Central memory CD8-positive, alpha-beta T cell (primary cell): ENCODE results near the gene TREM1.

ENCODE experiments used
- ATAC-seq: fragments of 150-1000 bp; cut with Tn5 transposase; replicated peaks from 2 replicates; pipeline ENCODE4 v1.10.0; 2022; ENCODE audit warnings: mild to moderate bottlenecking, moderate FRiP score, moderate number of reproducible peaks; ENCODE audit not compliant: poor library complexity, severe bottlenecking; ENCODE audit errors: extremely low read depth
- DNase-seq, 2 donors: peaks; one replicate each; pipeline ENCODE4 v3.0.0; 2021; ENCODE audit warnings: low spot score in 2 of 2
- H3K27ac Mint-ChIP-seq: one replicate; pipeline ENCODE4 v1.8.0; 2022; ENCODE audit warnings: low read depth, mild to moderate bottlenecking, moderate library complexity, mixed read lengths
- H3K27me3 Mint-ChIP-seq: one replicate; pipeline ENCODE4 v1.8.0; 2022; ENCODE audit warnings: mixed read lengths
- H3K36me3 Mint-ChIP-seq: one replicate; pipeline ENCODE4 v1.8.0; 2022; ENCODE audit warnings: mild to moderate bottlenecking, moderate library complexity, mixed read lengths; ENCODE audit not compliant: insufficient read depth
- H3K4me1 Mint-ChIP-seq: one replicate; pipeline ENCODE4 v1.8.0; 2022; ENCODE audit warnings: mixed read lengths
- H3K4me3 Mint-ChIP-seq: one replicate; pipeline ENCODE4 v1.8.0; 2022; ENCODE audit warnings: mild to moderate bottlenecking, moderate library complexity, mixed read lengths
- H3K9me3 Mint-ChIP-seq: one replicate; pipeline ENCODE4 v1.8.0; 2022; ENCODE audit warnings: mixed read lengths

The TREM1 gene

DNA sequence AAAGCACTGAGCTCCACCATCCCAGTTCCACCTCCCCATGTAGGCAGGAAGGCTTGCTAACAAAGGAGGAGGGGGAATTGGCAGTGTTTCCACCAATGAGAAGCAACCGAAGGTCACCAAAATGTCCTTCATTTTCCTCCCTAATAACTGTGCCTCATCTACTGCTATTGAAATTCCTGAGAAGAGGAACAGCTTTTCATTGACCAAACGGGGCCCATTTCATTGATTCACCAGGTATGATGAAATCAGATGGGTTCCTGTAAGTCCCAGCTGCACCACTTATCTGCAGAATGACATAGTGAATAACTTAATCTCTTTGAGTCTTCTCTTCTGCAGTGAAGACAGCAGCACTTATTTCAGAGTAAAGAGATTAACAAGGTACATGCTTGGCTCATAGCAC, 17.3 kb downstream of the TREM1 start:
- H3K4me3 Mint-ChIP-seq, result no peak overlapping the region
- ATAC-seq (no peak), DNase-seq (no peak)
- no peak overlapping the region for H3K27ac Mint-ChIP-seq
- H3K27me3 Mint-ChIP-seq, result no peaks in the 10 kb centered on the region
- H3K36me3 Mint-ChIP-seq, result no peaks in the 10 kb centered on the region
- peaks cover 10% of the 10 kb centered on the region for H3K4me1 Mint-ChIP-seq
- no peaks in the 10 kb centered on the region for H3K9me3 Mint-ChIP-seq

DNA sequence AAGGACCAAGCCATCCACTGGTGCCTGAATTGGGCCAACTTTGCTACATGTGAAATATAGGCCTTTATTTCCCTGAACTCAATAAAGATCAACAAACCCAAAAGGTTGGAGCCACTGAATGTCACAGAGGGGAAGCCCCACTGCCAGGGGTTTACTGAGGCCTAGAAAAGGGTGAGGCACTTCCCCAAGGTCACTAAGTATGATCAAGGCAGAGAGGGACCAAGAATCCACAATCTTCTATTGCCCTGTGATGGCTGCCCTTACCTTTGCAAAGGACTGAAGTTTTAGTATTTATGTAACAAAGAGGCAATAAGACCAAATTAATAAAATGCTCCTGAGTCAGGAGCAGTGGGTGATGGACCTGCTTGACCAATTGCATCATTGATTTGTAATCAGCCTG, 18.0 kb downstream of the TREM1 start:
- DNase-seq (no peak), ATAC-seq (no peak)
- Mint-ChIP-seq H3K4me3 (no peak overlapping the region), H3K27ac (no peak overlapping the region), H3K9me3 (no peaks in the 10 kb centered on the region), H3K27me3 (no peaks in the 10 kb centered on the region), H3K36me3 (no peaks in the 10 kb centered on the region), H3K4me1 (peaks cover 10% of the 10 kb centered on the region)

DNA sequence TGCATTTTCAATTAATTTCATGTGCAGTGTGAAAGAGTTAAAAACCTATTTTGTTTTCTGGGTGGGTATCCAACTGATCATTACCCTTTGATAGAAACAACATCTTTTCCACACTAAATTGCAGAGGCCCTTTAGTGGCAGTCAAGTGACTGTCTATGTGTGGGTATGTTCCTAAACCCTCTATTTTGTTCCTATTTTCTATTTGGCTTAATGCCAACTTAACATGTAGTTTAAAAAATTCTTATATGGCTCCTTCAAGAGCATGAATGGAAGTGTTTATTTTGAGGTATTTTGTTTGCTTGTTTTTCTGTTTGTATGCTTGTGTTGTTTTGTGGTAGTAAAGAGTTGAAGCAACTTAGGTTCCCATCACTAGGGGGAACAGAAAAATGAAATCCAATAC, 19.9 kb downstream of the TREM1 start:
- DNase-seq (no peak), ATAC-seq (no peak)
- peaks cover 6% of the 10 kb centered on the region for H3K9me3 Mint-ChIP-seq
- H3K4me1 Mint-ChIP-seq, result peaks cover under 1% of the 10 kb centered on the region
- H3K27me3 Mint-ChIP-seq, result no peaks in the 10 kb centered on the region
- H3K27ac Mint-ChIP-seq, result no peak overlapping the region
- no peaks in the 10 kb centered on the region for H3K36me3 Mint-ChIP-seq
- no peak overlapping the region for H3K4me3 Mint-ChIP-seq

DNA sequence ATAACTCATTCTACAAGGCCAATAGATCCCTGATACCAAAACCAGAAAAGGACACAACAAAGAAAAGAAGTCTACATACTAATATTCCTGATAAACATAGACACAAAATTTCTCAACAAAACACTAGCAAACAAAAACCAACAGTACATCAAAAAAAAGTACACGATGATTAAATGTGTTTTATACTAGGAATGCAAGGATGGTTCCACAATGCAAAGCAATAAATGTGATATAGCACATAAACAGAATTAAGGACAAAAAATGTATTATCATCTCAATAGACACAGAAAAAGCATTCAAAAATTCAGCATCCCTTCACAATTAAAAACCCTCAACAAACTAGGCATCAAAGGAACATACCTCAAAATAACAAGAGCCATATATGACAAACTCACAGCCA, 23.2 kb downstream of the TREM1 start:
- no peak overlapping the region for H3K27ac Mint-ChIP-seq
- H3K27me3 Mint-ChIP-seq, result peaks cover 9% of the 10 kb centered on the region
- H3K4me3 Mint-ChIP-seq, result no peak overlapping the region
- H3K36me3 Mint-ChIP-seq, result no peaks in the 10 kb centered on the region
- ATAC-seq (no peak), DNase-seq (no peak)
- peaks cover 6% of the 10 kb centered on the region for H3K9me3 Mint-ChIP-seq
- no peaks in the 10 kb centered on the region for H3K4me1 Mint-ChIP-seq

DNA sequence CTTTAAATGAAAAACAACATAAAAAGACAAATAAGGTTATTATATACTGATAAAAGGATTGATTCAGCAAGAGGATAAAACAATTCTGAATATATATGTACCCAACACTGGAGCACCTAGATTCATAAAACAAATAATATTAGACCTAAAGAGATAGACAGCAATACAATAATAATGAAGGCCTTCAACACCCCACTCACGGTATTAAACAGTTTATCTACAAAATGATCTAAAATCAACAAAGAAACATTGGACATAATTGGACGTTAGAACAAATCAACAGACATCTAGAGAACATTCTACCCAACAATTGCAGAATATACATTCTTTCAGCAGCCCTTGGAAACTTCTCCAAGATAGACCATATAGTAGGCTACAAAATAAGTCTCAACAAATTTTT, 24.1 kb downstream of the TREM1 start:
- Mint-ChIP-seq H3K9me3 (peaks cover 6% of the 10 kb centered on the region), H3K27me3 (peaks cover 9% of the 10 kb centered on the region), H3K4me3 (no peak overlapping the region), H3K36me3 (no peaks in the 10 kb centered on the region), H3K4me1 (no peaks in the 10 kb centered on the region), H3K27ac (no peak overlapping the region)
- DNase-seq (no peak), ATAC-seq (no peak)

DNA sequence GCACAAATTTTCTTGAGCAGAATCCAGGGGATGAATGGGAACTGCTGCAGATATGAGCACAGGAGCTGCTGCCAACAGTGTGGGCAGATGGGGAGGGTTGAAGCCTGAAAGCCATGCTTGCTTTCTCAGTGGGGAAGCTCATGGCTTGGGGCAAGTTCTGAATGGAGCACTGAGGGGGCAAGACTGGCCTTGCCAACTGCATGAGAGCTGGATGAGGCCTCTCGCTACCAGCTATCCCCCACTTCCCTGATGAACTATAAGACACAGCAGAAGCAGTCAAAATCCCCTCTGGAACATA, 28.3 kb downstream of the TREM1 start:
- H3K4me1 Mint-ChIP-seq, result peaks cover 8% of the 10 kb centered on the region
- H3K27ac Mint-ChIP-seq, result no peak overlapping the region
- H3K4me3 Mint-ChIP-seq, result no peak overlapping the region
- H3K27me3 Mint-ChIP-seq, result peaks cover 9% of the 10 kb centered on the region
- H3K9me3 Mint-ChIP-seq, result peaks cover 6% of the 10 kb centered on the region
- ATAC-seq, result no peak
- DNase-seq, result no peak
- H3K36me3 Mint-ChIP-seq, result no peaks in the 10 kb centered on the region

DNA sequence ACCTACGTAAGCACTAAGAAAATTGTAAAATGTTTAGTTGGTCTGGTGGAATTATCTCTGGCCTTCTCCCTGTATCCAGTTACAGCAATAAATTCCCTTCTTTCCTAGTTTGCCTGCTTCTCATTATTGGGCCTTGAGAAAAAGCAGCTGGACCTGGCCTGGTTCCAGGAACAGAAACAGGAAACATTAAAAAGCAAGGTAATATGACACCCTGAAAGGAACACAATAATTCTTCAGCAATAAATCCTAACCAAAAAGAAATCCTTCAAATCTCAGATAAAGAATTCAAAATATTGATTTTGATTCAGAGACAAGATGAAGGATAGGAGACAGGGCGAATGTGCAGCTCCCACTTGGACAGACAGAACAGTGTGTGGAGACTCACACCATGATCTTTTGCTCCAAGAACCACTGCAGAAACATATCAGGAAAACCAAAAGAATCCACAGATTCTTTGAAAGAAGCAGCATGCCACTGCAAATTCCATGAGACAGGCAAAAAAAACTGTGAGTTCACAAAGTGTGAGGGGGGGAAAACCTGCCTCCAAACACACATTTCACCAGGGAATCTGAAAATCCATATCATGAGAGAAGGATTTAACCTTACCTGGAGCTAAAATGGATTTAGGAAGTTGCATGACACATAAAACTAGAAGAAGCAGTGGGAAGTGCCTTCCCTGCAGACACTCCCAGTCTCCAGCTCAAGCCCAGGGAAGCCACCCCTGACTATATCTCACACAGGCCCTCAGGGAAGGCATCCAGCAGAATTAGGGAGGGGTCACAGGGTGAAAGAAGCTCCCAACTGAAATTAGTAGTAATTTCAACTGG, 28.9 kb downstream of the TREM1 start:
- Mint-ChIP-seq H3K27me3 (peaks cover 9% of the 10 kb centered on the region), H3K36me3 (no peaks in the 10 kb centered on the region), H3K27ac (no peak overlapping the region), H3K4me3 (no peak overlapping the region), H3K9me3 (peaks cover 6% of the 10 kb centered on the region), H3K4me1 (peaks cover 8% of the 10 kb centered on the region)
- no peak for DNase-seq
- no peak for ATAC-seq

DNA sequence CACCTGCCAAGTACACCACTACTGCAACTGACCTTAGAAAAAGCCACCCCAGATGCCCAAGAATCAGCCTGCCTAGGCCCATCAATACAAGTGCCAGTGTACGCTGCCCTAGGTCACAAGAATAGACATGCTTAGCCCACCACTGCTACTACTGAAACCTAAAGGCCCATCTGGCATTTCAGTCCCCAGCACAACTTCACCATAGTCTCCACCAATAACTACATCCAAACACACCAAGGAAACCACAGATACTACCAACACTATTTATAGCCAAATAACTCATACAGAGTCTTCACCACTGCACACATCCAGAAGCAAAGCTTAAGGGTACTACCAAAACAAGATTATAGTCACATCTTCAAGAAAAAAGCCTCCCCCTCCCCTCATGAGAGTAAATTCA, 30.1 kb downstream of the TREM1 start:
- Mint-ChIP-seq H3K27ac (no peak overlapping the region), H3K36me3 (no peaks in the 10 kb centered on the region), H3K4me3 (no peak overlapping the region), H3K4me1 (peaks cover 8% of the 10 kb centered on the region), H3K27me3 (peaks cover 9% of the 10 kb centered on the region), H3K9me3 (no peaks in the 10 kb centered on the region)
- DNase-seq (no peak), ATAC-seq (no peak)

DNA sequence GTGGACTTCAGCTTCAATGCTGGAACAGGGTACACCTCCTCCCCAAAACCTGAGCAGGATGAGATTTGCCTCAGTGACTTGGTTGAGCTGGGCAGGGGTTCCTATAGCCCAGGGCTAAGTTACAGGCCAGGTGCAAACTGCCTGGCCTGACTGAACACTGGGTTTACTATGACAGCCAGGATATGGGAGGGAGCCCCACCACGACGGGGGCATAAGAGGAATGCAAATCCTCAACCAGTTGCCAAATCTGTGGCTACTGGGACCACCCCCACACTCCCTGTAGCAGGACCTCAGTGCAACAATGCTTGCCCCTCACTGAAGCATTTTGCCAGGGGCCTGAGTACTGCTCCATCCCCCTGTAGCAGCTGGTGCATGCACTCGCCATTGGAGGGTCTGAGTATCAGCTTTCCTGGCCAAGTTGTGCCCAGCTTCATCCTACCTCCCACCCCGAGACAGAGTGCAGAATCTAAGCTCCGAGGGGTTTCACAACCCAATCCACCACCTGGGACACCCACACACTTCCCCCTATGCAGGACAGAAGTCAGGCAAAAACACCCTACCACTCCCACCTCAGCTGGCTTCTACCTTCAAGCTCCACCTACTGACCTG, 30.7 kb downstream of the TREM1 start:
- H3K36me3 Mint-ChIP-seq, result no peaks in the 10 kb centered on the region
- H3K9me3 Mint-ChIP-seq, result no peaks in the 10 kb centered on the region
- DNase-seq (no peak), ATAC-seq (no peak)
- no peak overlapping the region for H3K27ac Mint-ChIP-seq
- H3K27me3 Mint-ChIP-seq, result peaks cover 9% of the 10 kb centered on the region
- no peak overlapping the region for H3K4me3 Mint-ChIP-seq
- H3K4me1 Mint-ChIP-seq, result peaks cover 8% of the 10 kb centered on the region

DNA sequence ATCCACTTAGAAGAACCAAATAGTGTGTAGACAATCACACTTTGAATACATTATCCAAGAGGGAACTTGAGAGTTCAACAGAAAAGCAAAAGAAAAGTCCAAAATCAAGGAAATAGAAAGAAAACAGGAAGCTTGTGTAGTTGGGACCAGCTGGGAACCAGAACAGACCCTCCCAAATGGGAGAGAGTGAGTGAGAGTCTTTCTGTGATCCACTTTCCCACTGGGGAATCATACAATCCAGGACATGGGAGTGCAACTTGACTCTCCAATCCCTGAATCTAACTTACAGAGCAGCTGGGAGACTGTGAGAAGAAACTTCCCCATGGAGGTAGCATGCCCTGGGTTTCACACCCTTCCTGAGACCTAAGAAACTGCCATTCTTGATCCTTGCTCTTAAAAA, 31.4 kb downstream of the TREM1 start:
- Mint-ChIP-seq H3K9me3 (no peaks in the 10 kb centered on the region), H3K27ac (no peak overlapping the region), H3K4me3 (no peak overlapping the region), H3K27me3 (peaks cover 9% of the 10 kb centered on the region), H3K4me1 (peaks cover 8% of the 10 kb centered on the region), H3K36me3 (no peaks in the 10 kb centered on the region)
- ATAC-seq, result no peak
- DNase-seq, result no peak

DNA sequence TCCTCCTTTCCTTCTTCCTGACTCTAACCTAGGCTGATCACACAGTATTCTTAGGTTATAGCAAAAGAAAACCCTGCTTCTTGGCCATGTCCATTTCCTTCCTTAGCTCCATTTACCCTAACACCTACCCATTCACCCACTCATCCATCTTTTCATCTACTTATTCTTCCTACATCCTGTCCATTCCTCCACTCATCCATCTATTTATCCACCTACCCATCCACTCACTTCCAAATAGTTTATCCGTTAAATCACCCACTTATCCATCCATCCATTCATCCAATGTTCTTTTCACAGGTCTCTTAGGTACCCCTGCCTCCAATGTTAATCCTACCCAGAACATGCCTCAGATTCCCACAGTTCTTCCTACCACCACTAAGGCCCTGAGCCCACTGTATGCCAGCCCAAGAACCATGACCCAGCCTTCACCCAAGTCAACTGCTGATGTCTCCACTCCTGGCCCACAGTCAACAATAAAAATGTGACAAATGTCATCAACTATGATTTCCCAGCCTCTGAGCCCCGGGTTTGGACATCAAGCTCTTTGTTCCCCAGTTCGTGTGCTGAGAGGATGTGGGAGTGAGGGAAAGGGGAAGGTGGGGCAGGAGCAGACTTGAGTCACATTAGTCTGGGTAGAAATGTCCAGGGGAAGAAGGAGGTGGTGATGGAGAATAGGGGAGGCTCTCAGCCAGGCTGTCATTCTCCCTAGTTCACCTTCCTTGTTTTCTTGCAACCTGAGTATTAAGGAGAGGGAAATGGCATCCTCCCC, 33.9 kb downstream of the TREM1 start:
- Mint-ChIP-seq H3K36me3 (no peaks in the 10 kb centered on the region), H3K4me1 (peaks cover 23% of the 10 kb centered on the region), H3K27me3 (no peaks in the 10 kb centered on the region), H3K4me3 (no peak overlapping the region), H3K27ac (no peak overlapping the region), H3K9me3 (no peaks in the 10 kb centered on the region)
- no peak for ATAC-seq
- DNase-seq, result no peak

DNA sequence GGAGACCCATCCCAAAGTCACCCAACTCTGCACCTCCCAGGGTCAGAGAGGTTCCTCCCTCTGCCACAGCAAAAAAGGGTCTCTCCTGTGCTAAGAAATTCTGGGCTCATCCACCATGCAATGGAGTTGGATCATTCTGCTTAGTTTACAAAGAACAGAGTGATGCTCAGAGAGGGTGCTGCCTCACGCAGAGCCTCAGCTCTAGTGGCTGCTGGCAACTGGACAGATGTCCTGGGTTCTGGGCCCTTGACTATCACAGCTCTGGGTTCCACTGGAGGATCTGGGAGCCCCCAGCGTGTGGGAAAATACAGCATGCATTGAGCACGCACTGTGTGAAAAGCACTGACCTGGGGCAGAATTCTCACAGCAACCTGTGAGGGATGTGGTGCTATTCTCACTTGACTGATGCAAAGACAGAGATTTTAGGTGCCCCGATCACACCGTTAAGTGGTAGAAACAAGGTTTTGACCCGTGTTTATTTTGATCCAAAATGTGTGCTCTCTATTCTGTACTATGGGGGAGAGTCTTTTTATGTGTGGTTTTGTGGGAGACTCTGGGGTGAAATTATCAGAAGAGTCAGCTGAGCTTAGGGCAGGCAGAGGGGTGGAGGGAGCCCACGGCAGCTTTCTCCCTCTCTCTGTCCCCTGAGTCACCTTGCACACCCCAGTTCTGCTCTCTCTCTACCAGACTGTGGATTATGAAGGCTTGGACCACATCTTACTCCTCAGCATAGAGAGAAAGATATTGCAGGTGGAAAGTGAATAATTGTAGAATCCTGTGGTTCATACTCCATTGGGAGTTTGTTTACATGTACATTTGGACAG, 38.4 kb downstream of the TREM1 start:
- no peak overlapping the region for H3K27ac Mint-ChIP-seq
- peak; percentile 46 for ATAC-seq
- DNase-seq, result no peak
- H3K9me3 Mint-ChIP-seq, result no peaks in the 10 kb centered on the region
- peaks cover 30% of the 10 kb centered on the region for H3K4me1 Mint-ChIP-seq
- H3K36me3 Mint-ChIP-seq, result no peaks in the 10 kb centered on the region
- H3K4me3 Mint-ChIP-seq, result no peak overlapping the region
- H3K27me3 Mint-ChIP-seq, result no peaks in the 10 kb centered on the region
